H1 (cell line): ENCODE measurements around the gene PELI2. TPM values are rescaled to one million over a fixed set of nuclear protein-coding genes. Genes with fewer than 3 reads are reported as not detected.

ENCODE experiments used
- CTBP2 ChIP-seq: IDR thresholded peaks from 2 replicates; pipeline ENCODE4 v1.7.0; 2011; ENCODE audit warnings: borderline replicate concordance, mild to moderate bottlenecking, moderate library complexity, mixed read lengths, low read length; ENCODE audit not compliant: insufficient read depth, insufficient read length
- POLR2A ChIP-seq, 2 experiments: IDR thresholded peaks; 1 replicate in 1 of 2; 2 replicates in 1 of 2; pipeline ENCODE4 v1.6.1; 2011; ENCODE audit warnings: low read depth in 2 of 2, low read length in 2 of 2, mild to moderate bottlenecking in 2 of 2; ENCODE audit errors: control extremely low read depth in 1 of 2
- polyA plus RNA-seq, 7 experiments: library from polyadenylated mRNA; depleted of rRNA in 3 of 7; stranded (reverse) in 5 of 7; unstranded in 2 of 7; fragments of >200 nt in 5 of 7; fragments of 200-250 nt in 2 of 7; gene quantifications; 1 replicate in 5 of 7; 2 replicates in 1 of 7; 4 replicates in 1 of 7; pipeline versions ENCODE4 v1.2.1 to v1.2.3, GENCODE V29; 2011 to 2013; ENCODE audit warnings: missing spikeins in 2 of 7, mixed read lengths in 2 of 7
- total RNA-seq: library from RNA; stranded (reverse); fragmentation: NEBNext Ultra II Directional; extraction: Animal tissue kit (Norgen Biotek cat#: 25700); gene quantifications from 2 replicates; pipeline ENCODE4 v1.2.1, GENCODE V29; 2021

The PELI2 gene
- total and polyA plus RNA-seq, 2 of the 8 experiments (the other 6 are each of a cell fraction or from before 2014, with no cell fraction given) = 14.6 to 25.7 TPM

DNA sequence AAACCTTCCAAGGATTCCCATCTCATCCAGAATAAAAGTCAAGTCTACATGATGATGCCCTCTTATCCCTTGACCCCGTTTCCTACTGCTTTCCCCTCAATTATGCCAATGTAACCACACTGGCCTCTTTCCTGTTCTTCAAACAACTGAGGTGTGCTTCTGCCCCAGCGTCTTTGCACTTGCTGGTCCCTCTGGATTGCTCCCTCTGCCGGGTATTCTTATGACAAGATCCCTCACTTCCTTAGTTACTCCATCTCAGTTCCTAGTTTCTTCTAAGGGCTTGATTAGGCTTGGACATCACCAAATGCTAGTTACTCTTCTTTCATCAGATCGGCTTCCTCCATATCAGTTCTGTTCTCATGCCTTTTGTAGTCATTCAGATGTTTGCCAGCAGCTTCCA is 32.7 kb upstream of the PELI2 start (continued):
- no peak for TF ChIP-seq CTBP2
- no peak for TF ChIP-seq POLR2A (IDR thresholded peaks at IDR 0.05; ENCODE audit: control extremely low read depth in 1 of 2, low read depth in 2 of 2, low read length in 2 of 2)
